Measurements from ENCODE around the gene LHPP.

LHPP gene

DNA sequence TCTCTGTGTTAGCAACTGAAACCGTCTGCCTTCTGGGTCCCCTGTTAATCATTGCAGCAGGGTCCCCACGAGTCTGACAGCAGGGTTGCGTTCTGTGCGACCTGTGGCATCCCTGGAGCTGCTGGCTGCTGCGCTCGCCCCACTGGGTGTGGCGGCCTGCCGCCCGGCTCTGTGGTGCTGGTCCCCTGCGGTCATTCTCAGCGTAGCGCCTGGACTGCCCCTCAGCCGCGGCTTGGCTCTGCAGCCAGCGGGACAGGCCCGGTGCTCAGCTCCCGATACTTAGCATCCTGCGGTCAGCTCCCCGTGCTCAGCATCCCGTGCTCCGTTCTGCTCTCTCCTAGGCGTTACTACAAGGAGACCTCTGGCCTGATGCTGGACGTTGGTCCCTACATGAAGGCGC, 35.0 kb downstream of the LHPP start:
- DNase-seq (ENCODE audit: low read depth in 3 of 3), result no peak

DNA sequence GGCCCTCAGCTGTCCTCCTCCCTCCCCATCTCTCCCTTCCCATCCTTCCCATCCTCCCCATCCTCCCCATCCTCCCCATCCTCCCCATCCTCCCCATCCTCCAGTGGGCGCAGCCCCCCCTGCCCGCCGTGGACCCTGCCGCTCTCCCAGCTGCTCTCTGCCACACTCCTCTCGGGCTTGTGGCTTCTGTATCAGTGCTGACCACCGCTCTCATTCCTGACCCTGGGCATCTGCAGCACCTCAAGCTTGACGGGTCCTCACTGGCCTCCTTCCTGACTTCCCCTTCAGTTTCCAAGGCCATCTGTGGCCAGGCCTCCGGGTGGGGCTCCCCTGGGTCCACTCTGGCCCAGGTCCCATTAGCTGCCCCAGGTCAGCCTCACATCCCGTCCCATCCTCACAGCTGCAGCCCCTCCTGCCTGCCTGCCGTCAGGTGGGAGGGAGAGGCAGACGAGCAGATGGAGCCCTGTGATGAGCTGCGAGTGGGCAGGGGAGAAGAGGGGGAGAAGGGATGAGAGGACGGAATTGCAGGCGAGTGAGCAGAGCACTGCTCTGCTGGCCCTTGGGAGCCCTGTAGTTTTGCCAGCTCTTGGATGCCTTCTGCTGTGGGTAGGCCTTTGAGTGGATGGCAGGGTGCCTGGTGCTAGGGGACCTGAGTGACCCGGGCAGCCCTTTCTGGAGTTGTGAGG, 35.7 kb downstream of the LHPP start:
- no peak for DNase-seq (ENCODE audit: low read depth in 3 of 3)

DNA sequence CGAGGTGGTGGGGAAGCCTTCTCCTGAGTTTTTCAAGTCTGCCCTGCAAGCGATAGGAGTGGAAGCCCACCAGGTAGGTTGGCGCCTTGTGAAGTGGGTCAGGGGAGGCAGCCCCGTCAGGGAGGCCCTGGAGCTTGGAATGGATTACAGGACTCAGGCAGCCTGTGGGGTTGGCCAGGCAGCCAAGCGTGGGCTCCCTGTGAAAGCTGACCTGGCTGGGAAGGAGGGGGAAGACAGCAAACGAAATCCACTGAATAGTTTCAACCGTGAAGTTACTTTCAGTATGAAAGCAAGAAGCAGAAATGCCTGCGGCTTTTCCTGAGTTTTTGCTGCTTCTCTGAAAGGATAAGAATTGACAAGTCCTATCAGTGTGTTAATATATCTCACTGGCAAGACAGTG, 36.4 kb downstream of the LHPP start:
- DNase-seq (ENCODE audit: low read depth in 3 of 3), result no peak

DNA sequence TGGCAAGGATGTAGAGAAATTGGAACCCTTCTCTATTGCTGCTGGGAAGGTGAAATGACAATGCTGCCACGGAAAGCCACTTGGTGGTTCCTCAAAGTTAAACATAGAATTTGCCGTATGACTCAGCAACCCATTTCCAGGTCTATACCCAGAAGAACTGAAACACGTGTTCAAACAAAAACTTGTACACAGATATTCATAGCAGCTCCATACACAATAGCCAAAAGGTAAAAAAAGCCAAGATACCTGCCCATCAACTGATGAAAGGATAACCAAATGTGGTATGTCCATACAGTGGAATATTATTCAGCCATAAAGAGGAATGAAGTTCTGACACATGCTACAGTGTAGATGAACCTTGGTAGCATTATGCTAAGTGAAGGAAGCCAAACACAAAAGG, 39.1 kb downstream of the LHPP start:
- no peak for DNase-seq (ENCODE audit: low read depth in 3 of 3)

DNA sequence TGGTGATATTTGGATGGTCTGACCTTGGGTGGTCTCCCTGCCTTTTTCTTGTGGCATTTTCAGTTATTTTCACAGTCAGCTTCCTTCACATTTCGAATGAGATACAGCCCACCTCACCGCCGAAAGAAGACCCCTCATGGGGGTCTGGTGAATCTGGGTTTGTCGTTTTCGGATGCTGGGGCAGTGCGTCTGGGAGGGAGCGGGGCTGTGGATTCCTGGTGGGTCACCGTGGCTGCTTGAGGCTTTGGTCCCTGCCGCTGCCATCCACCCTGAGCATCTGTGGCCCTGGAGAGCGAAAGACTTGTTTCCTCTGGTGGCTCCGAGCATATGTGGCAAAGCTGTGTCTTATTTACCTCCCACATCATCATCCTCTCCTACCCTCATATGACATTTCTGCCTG, 43.1 kb downstream of the LHPP start:
- DNase-seq (ENCODE audit: low read depth in 3 of 3), result no peak

DNA sequence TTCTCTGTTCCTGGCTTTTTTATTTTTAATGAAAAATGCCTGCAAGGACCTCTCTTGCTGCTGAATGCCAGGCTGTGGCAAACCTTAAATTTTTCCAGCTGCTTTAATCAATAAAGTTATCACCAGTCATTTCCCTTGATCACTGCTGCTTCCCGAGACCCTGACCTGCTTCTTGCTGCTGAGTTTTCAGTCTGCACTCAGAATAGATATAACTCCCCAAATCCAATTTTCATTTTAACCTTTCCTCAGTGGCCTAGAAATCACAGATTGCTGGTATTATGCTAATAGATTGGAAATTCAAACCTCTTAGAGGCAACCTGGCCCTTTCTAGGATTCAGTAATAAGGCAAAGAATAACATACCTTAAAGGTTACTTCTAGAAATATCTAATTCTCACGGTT, 43.7 kb downstream of the LHPP start:
- no peak for DNase-seq (ENCODE audit: low read depth in 3 of 3)

DNA sequence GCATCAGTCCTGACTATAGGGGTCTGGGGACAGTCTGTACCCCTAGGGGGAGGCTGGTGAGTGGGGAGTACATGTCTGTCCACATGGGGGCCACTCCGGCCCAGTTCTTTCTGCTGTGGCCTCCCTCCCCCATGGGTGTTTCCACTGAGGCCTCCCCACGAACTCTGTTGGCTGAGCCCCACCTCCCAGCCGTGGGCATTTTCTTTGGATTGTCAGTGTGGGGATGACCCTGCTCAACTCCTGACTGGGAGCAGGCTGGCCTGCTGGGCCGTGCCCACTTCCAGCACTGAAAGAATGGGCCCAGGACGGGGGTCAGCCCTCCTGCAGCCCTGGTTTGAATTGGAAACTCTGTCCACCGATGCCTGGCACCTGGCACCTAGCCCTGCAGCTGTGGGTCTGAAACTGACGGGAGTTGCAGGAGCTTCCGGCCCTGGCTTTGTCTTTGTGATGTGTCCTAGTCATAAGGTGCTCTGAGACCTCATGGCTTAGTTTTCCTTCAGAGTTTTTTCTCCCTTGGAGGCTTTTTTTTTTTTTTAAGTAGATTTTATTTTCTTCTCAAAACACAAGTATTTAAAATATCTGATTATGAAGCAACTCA, 46.5 kb downstream of the LHPP start:
- no peak for DNase-seq (ENCODE audit: low read depth in 3 of 3)

DNA sequence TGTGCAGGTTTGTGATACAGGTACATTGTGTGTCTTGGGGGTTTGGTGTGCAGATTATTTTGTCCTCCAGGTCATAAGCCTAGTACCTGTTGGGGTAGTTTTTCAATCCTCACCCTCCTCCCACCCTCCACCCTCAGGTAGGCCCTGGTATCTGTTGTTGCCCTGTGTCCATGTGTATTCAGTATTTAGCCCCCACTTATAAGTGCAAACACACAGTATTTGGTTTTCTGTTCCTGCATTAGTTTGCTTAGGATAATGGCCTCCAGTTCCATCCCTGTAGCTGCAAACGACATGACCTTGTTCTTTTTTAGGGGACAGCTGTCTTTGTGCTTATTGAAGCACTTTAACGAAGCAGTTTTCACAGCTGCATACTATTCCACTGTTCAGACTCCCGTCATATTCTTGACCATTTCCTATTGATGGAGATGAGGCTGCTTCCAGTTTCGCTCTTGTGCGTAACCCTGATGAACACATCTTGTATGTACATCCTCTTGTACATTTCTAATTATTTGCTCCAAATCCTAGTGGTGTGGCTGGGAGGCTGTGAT, 47.4 kb downstream of the LHPP start:
- no peak for DNase-seq (ENCODE audit: low read depth in 3 of 3)

DNA sequence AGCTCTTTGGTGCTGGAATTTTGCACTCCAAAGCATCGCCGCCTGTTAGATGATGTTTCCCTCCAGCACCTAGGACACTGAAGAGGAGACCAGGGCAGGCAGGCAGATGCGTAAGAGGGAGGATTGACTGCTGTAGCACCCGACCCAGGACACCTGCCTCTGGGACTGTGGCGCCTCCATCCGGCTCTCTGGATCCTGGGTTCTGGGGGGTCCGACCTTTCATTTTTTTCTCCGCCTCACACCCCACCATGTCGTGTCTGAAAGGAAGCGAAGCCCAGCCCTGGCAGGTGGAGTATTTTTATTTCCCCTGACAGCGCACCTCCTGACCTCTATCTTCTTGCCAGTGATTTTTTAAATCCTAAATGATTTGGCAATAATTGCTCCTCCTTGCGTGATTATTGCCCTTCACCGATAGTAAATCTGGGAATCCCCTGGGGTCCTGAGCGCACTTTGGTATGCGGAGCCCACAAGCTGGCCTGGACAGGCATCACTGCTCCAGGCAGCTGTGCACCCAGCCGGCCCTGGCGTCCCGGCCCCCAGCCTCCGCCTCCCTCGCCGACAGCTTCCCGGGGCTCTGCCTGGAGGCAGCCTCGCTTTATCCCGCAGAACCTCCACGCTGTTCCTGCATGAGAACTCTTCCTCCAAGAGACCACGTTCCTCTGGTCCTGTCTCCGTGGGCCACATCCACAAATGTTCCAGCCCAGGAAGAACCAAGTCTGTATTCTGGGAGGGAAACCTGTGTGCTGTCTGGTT, 48.4 kb downstream of the LHPP start:
- no peak for DNase-seq (ENCODE audit: low read depth in 3 of 3)

DNA sequence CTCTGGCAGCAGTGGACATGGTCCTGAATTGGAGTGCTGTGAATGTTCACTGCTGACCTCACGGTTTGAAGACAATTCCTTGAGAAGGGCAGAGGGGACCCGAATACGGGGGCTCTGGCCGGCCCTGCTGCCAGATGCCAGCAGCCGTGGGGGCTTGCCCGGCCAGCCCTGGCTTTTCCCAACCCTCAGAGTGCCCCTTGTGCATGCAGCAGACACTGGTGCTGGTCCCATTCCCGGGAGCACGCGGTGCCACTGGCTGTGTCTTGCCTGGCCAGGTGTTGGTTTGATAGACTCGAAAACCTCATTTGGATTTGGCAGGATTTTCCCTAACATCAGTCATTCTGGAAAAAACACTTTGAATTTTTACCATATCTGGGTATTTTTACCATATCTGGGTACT, 49.1 kb downstream of the LHPP start:
- DNase-seq (ENCODE audit: low read depth in 3 of 3), result no peak

DNA sequence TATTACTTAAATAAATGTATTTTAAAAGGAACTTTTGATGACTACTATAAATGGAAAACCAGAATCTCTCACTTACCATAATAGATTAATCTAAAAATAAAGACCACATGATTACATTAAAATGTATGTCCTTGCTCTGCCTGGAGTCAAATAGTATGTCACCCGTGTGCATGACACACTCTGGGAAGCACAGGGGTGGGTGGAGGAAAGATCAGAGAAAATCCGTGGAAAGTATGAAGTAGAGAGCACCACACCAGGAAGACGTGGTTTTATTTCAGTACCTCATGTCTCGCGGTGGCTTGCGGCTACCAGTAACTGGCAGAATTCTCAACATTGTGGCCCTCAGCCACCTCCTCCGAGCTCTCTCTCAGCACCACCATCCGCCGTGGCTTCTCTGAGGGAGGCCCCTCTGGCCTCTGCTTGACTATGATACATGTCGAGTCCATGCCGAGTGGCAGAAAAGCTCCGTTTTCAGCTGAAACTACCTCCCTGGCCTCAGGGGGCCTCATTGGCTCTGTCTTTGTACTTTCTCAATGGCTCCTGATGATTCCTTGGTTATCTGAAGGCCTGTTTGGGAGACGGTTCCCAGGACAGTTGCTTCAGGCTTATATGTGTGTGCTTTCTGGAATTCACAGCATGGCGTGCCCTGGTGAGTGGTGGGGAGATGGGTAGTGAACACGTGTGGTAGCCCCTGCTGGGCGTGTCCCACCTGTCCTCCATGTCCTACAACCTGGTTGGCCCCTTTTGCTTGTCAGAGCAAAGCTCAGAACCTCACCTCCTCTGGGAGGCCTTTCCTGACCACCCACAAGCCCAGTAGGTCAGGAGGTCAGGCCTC, 49.8 kb downstream of the LHPP start:
- DNase-seq (ENCODE audit: low read depth in 3 of 3), result no peak

DNA sequence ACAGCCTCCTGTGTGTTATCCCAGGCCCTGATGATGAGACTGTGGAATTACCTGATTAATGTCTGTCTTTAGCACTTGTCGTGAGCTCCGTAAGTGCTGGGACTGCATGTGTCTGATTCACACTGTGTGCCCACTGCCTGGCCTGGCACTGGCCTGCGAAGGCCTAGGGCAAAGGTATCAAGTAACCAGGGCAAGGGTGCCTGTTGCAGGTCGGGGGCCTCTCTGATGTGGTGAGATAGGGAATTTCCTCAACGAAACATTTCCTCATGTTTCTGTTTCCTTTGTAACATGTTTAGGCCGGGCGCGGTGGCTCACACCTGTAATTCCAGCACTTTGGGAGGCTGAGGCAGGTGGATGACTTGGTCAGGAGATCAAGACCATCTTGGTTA, 50.4 kb downstream of the LHPP start:
- DNase-seq (ENCODE audit: low read depth in 3 of 3), result no peak

DNA sequence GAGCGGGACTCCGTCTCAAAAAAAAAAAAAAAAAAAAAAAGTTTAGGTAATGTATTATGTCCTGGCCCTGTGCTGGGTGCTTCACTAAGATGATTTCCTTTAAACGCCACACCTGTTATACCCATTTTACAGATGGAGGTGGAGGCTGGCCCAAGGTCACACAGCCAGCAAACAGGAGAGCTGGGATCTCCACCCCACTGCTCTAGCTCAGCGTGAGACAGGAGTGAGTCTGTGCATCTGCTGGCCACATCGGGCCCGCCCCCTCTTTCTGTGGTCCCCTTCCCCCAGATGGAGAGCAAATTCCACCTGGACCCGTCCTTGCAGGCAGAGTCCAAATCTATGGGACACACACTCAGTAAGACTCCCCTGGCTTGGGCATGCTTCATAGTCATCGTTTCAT, 51.0 kb downstream of the LHPP start:
- DNase-seq (ENCODE audit: low read depth in 3 of 3), result no peak

DNA sequence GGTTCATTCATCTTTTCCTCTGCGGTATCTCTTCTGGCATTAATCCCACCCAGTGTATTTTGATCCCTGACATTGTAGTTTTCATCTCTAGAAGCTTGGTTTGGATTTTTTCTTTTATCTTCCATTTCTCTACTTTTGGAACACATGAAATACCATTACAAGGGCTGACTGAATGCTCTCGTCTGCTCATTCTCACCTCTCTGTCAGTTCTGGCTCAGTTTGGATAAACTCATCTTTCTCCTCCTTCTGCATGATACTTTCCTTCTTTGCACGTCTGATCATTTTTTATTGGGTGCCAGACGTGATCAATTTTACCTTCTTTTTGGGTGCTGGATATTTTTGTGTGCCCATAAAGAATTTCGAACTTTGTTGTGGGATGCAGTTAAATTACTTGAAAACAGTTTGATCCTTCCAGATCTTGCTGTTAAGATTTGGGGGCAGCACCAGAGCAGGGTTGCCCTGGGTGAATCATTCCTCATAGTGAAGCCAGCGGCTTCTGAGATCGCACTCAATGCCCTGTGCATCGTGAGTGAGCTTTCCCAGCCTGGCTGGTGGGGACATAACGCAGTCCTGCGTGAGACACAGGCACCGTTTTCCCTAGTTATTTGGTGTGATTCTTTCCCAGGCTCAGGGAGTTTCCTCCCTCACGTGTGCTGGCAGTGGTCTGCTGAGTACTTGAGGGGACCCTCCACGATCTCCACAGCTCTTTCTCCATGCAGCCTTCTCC, 53.8 kb downstream of the LHPP start:
- no peak for DNase-seq (ENCODE audit: low read depth in 3 of 3)

DNA sequence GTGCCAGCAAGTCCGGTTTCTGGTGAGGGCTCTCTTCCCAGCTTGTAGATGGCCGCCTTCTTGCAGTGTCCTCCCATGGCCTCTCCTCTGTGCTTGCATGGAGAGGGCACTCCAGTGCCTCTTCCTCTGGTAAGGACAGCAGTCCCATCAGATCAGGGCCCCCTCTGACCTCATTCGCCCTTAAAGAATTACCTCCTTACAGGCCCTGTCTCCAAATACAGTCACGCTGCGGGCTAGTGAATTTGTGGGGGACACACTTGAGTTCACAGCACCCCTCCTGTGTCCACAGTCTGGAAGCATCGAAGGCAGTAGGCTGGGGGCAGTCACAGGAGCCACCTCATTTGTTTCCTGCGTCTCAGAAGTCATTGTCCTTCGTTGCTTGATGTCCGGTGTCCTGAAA, 54.6 kb downstream of the LHPP start:
- DNase-seq (ENCODE audit: low read depth in 3 of 3), result no peak

DNA sequence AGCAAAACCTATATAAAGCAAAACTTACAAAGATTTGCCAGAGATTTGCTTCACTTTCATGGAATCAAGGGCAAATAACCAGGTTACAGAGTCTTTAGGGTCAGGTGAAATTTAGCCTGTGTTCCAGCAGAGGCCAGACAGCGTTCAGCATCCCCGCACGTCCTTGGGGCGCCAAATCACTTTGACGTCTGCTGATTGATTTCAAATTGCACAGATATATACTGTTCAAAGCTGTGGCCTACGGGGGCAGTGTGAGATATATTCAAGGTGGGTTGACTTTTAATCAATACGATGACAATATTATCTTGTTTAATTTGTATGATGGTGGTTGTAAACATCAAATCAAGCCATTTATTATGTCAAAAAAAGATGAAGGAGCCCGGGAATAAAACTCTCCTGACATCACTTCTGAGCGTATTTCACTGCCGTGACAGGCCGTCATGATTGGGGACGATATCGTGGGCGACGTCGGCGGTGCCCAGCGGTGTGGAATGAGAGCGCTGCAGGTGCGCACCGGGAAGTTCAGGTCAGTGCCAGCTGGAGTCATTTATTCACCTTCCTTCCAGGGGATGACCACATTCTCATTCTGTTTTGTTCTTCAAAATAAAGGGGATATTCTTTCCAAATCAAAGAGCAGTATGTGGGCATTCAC, 55.2 kb downstream of the LHPP start:
- no peak for DNase-seq (ENCODE audit: low read depth in 3 of 3)

DNA sequence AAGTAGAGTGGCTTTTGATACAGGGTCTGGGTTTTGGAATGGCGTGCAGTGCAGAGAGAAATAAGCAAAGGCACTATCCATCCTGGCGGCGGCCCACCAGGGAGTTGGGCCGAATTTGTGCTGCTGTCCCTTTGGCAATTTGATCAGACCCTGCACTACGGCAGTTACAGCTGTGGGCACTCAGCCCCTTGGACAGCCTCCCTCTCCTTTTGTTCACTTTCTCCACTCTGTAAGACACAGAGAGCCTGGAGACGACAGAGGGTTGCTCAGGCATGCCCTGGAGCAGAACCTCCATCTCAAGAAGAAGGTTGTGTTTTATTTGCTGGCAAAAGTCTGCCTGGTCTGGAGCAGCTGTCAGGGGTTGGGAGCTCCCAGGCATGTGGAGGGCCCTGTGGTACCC, 55.8 kb downstream of the LHPP start:
- no peak for DNase-seq (ENCODE audit: low read depth in 3 of 3)

DNA sequence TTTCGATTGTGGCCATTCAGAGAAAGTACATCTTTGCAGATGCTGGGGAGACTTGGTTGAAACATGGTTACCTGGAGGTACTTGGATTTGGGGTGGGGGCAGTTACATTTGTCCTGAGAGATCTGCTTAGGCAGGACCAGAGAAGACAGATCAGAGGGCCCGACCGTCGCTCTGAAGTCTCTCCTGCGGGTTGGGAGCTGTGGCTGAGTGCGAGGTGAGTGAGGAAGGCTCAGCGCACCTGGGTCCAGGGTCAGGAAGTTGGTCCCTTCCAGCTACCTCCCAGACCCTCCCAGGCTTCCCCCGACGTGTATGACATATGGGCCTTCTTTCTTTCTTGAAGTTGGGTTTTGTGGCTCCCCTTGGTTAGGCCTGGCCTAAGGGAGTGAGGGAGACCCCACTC, 56.3 kb downstream of the LHPP start:
- no peak for DNase-seq (ENCODE audit: low read depth in 3 of 3)

DNA sequence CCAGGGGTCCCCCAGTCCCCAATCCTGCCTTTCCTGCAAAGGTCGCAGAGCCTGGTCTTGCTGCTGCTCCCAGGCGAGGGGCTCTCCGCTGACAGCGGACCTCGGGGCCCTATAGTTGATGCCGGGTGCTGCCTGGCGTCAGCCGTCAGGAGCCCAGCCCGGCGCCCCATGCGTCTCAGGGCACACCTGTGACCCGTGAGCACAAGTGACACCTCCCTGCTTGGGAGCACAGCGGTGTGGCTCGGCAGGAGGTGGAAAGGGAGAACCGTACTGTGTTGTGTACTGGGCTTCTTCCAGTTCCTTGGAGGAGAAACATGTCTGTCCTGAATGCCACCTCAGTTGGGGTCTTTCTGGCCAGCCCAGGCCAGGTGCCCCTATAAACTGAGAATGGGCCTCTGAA, 56.7 kb downstream of the LHPP start:
- no peak for DNase-seq (ENCODE audit: low read depth in 3 of 3)

DNA sequence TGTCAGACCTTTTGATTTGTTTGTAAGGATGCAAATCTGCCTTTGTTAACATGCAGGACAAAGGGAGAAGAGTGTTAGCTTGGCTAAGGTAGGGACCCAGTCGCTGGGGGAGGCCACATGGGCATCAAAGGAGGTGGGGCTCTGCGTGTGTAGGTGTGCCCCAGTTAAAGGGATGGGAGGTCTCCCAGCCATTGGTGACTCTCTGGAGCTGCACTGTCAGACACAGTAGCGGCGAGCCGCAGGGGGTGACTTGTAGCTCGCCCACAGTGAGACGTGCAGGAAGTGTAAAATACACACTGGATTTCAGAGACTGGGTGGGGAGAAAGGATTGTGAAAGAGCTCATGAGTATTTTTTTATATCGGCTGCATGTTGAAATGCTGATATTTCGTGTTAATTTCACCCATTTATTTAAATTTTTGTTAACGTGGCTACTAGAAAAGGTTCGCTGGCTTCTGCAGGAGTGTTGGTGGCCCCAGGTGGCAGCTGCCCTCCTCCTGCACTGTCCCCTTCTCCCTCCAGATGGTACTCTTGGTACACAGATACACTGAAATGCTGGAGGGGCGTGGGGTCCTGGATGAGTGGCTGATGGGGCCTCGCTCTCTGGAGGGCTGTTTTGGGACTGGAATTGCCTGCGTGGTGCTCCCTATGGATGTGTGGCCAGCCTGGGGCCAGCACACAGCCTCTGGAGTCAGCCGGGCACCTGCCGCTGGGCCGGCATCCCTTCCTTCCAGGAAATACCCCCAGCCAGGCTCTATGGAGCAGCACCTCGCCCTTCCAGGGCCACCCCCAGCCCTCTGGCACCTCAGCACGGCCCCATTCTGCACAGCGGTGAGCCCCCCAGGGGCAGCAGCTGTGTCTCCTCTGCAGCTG, 59.2 kb downstream of the LHPP start:
- no peak for DNase-seq (ENCODE audit: low read depth in 3 of 3)
